Transverse colon (tissue), 4 donors: Measurements from ENCODE around the gene CHORDC1. TPM values are rescaled to one million over a fixed set of nuclear protein-coding genes. Genes with fewer than 3 reads are reported as not detected.

ENCODE experiments used
- total RNA-seq, 4 donors: library from RNA; depleted of rRNA; stranded (reverse); fragments of >200 nt; gene quantifications; one replicate each; pipeline ENCODE4 v1.1.0, GENCODE V29; 2016

CHORDC1 gene
- total RNA-seq, 4 donors from 2014 or later, result 25.9 to 50.5 (median 32.0) TPM

Other genes with a start within 250 kb of the CHORDC1 start
- gene TRIM49C, start 191.9 kb downstream of the CHORDC1 start, total RNA-seq, result not detected
- not detected for gene UBTFL1, start 137.1 kb downstream of the CHORDC1 start, total RNA-seq
- 1 to 10 TPM in 1 of 4 donors, under 1 TPM in 1, not detected in 2; 0.55 to 1.3 TPM for gene NAALAD2, start 88.4 kb downstream of the CHORDC1 start, total RNA-seq